Endothelial cell (in vitro differentiated cells): ENCODE measurements around the gene CAPNS1. TPM values are rescaled to one million over a fixed set of nuclear protein-coding genes. Genes with fewer than 3 reads are reported as not detected.
"Not testable (repeated sequence)": the region's sequence is repeated elsewhere in the genome, so short reads cannot be mapped to it uniquely, and the experiment has no call there.

Experiments used
- DNase-seq: peaks from one replicate; pipeline ENCODE4 v3.0.0; 2021; ENCODE audit warnings: low spot score
- H3K27ac Mint-ChIP-seq: one replicate; pipeline ENCODE4 v1.8.0; 2021; ENCODE audit warnings: mixed read lengths, inconsistent platforms; ENCODE audit not compliant: unreplicated experiment
- H3K27me3 Mint-ChIP-seq: one replicate; pipeline ENCODE4 v1.8.0; 2021; ENCODE audit warnings: mild to moderate bottlenecking, moderate library complexity, mixed read lengths, inconsistent platforms; ENCODE audit not compliant: unreplicated experiment
- H3K36me3 Mint-ChIP-seq: one replicate; pipeline ENCODE4 v1.8.0; 2021; ENCODE audit warnings: mild to moderate bottlenecking, low read depth, mixed read lengths, inconsistent platforms; ENCODE audit not compliant: unreplicated experiment
- H3K4me1 Mint-ChIP-seq: one replicate; pipeline ENCODE4 v1.8.0; 2021; ENCODE audit warnings: mild to moderate bottlenecking, mixed read lengths, inconsistent platforms; ENCODE audit not compliant: unreplicated experiment
- H3K4me3 Mint-ChIP-seq: one replicate; pipeline ENCODE4 v1.8.0; 2021; ENCODE audit warnings: mild to moderate bottlenecking, mixed read lengths, inconsistent platforms; ENCODE audit not compliant: unreplicated experiment
- H3K9me3 Mint-ChIP-seq: one replicate; pipeline ENCODE4 v1.8.0; 2021; ENCODE audit warnings: mixed read lengths, inconsistent platforms; ENCODE audit not compliant: unreplicated experiment
- CTCF ChIP-seq: fragments of 200-600 bp; sonication (generic); IDR thresholded peaks from one replicate; pipeline ENCODE4 v1.5.0; 2021; ENCODE audit warnings: antibody characterized with exemption; ENCODE audit not compliant: unreplicated experiment
- total RNA-seq: library from RNA; stranded (reverse); fragmentation: NEBNext Ultra II Directional; extraction: Animal tissue kit (Norgen Biotek cat#: 25700); gene quantifications from one replicate; pipeline ENCODE4 v1.2.1, GENCODE V29; 2021; ENCODE audit not compliant: unreplicated experiment

The CAPNS1 gene
- total RNA-seq, 1 donor from 2014 or later, result 901 TPM

- Mint-ChIP-seq H3K36me3 (peaks cover 15% of the 10 kb centered on the region), H3K27ac (no peak overlapping the region), H3K9me3 (no peaks in the 10 kb centered on the region), H3K4me3 (no peak overlapping the region), H3K27me3 (no peaks in the 10 kb centered on the region), H3K4me1 (no peaks in the 10 kb centered on the region)
- DNase-seq, result no peak
- TF ChIP-seq CTCF, result no peak
Measured at GRCh38 chr19:36182612-36183244, 42.9 kb downstream of the CAPNS1 start.

- H3K4me3 Mint-ChIP-seq, result no peak overlapping the region
- no peak overlapping the region for H3K27ac Mint-ChIP-seq
- no peaks in the 10 kb centered on the region for H3K9me3 Mint-ChIP-seq
- no peak for TF ChIP-seq CTCF
- peaks cover 15% of the 10 kb centered on the region for H3K36me3 Mint-ChIP-seq
- no peak for DNase-seq
- no peaks in the 10 kb centered on the region for H3K4me1 Mint-ChIP-seq
- no peaks in the 10 kb centered on the region for H3K27me3 Mint-ChIP-seq
Measured at GRCh38 chr19:36183245-36183628, 43.4 kb downstream of the CAPNS1 start.

GRCh38 chr19:36186722-36187121 lies 46.9 kb downstream of the CAPNS1 start:
- not testable (repeated sequence) for H3K27me3 Mint-ChIP-seq, H3K4me1 Mint-ChIP-seq, DNase-seq

GRCh38 chr19:36196249-36196648 lies 56.4 kb downstream of the CAPNS1 start:
- H3K27ac Mint-ChIP-seq, result no peak overlapping the region
- DNase-seq, result no peak
- H3K9me3 Mint-ChIP-seq, result no peaks in the 10 kb centered on the region
- no peaks in the 10 kb centered on the region for H3K27me3 Mint-ChIP-seq
- H3K36me3 Mint-ChIP-seq, result peaks cover 15% of the 10 kb centered on the region
- H3K4me3 Mint-ChIP-seq, result no peak overlapping the region
- no peak for TF ChIP-seq CTCF
- no peaks in the 10 kb centered on the region for H3K4me1 Mint-ChIP-seq

More at GRCh38 chr19:36186722-36187121, 46.9 kb downstream of the CAPNS1 start:
- not testable (repeated sequence) for H3K4me3 Mint-ChIP-seq, H3K27ac Mint-ChIP-seq, H3K9me3 Mint-ChIP-seq
- peaks cover 15% of the 10 kb centered on the region for H3K36me3 Mint-ChIP-seq

GRCh38 chr19:36198119-36198518 lies 58.3 kb downstream of the CAPNS1 start:
- Mint-ChIP-seq H3K27ac (no peak overlapping the region), H3K36me3 (peaks cover 15% of the 10 kb centered on the region), H3K27me3 (no peaks in the 10 kb centered on the region), H3K9me3 (no peaks in the 10 kb centered on the region), H3K4me3 (no peak overlapping the region), H3K4me1 (no peaks in the 10 kb centered on the region)
- TF ChIP-seq CTCF, result no peak
- no peak for DNase-seq

Other genes with a start within 250 kb of the CAPNS1 start
- gene NFKBID, start 239.5 kb upstream of the CAPNS1 start, total RNA-seq, result 13.0 TPM
- 0.95 TPM for gene HCST, start 237.5 kb upstream of the CAPNS1 start, total RNA-seq
- not detected for gene TYROBP, start 231.8 kb upstream of the CAPNS1 start, total RNA-seq
- gene LRFN3, start 203.7 kb upstream of the CAPNS1 start, total RNA-seq, result 53.4 TPM
- gene SDHAF1, start 144.9 kb upstream of the CAPNS1 start, total RNA-seq, result 14.3 TPM
- 4.5 TPM for gene SYNE4, start 131.3 kb upstream of the CAPNS1 start, total RNA-seq
- gene ALKBH6, start 125.9 kb upstream of the CAPNS1 start, total RNA-seq, result 27.3 TPM
- gene CLIP3, start 107.2 kb upstream of the CAPNS1 start, total RNA-seq, result 94.8 TPM
- gene THAP8, start 85.8 kb upstream of the CAPNS1 start, total RNA-seq, result 6.7 TPM
- gene WDR62, start 85.2 kb upstream of the CAPNS1 start, total RNA-seq, result 8.5 TPM
- not detected for gene OVOL3, start 28.9 kb upstream of the CAPNS1 start, total RNA-seq
- gene POLR2I, start 25.2 kb upstream of the CAPNS1 start, total RNA-seq, result 66.4 TPM
- gene TBCB, start 24.6 kb upstream of the CAPNS1 start, total RNA-seq, result 206 TPM
- 5.2 TPM for gene COX7A1, start 12.4 kb downstream of the CAPNS1 start, total RNA-seq
- gene ZNF565, start 74.6 kb downstream of the CAPNS1 start, total RNA-seq, result 3.7 TPM
- 45.5 TPM for gene ZNF146, start 75.0 kb downstream of the CAPNS1 start, total RNA-seq
- 13.9 TPM for gene ZFP14, start 239.1 kb downstream of the CAPNS1 start, total RNA-seq